Fibroblast of the conjunctiva (primary cell): ENCODE results near the gene TAOK3.
"Not testable (repeated sequence)": the region's sequence is repeated elsewhere in the genome, so short reads cannot be mapped to it uniquely, and the experiment has no call there.

Experiments
- DNase-seq: peaks from one replicate; pipeline ENCODE4 v3.0.0-alpha.2; 2010; ENCODE audit warnings: low read depth

The TAOK3 gene

GRCh38 chr12:118292836-118293235 is 79.9 kb downstream of the TAOK3 start:
- no peak for DNase-seq

- DNase-seq = no peak
These were observed 82.6 kb downstream of the TAOK3 start for GRCh38 chr12:118290130-118290529.

GRCh38 chr12:118288174-118288573 is 84.5 kb downstream of the TAOK3 start:
- no peak for DNase-seq

GRCh38 chr12:118287728-118288127 is 85.0 kb downstream of the TAOK3 start:
- no peak for DNase-seq

- DNase-seq = no peak
These were observed 89.9 kb downstream of the TAOK3 start for GRCh38 chr12:118282767-118283166.

DNA sequence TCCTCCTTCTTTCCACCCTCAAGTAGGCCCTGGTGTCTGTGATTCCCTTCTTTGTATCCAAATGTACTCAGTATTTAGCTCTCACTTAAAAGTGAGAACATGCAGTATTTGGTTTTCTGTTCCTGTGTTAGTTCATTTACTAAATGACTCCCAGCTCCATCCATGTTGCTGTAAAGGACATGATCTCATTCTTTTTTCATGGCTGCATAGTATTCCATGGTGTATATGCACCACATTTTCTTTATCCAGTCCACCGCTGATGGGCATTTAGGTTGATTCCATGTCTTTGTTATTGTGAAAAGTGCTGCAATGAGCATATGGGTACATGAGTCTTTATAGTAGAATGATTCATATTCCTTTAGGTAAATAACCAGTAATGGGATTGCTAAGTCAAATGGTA is 94.4 kb downstream of the TAOK3 start:
- not testable (repeated sequence) for DNase-seq

DNA sequence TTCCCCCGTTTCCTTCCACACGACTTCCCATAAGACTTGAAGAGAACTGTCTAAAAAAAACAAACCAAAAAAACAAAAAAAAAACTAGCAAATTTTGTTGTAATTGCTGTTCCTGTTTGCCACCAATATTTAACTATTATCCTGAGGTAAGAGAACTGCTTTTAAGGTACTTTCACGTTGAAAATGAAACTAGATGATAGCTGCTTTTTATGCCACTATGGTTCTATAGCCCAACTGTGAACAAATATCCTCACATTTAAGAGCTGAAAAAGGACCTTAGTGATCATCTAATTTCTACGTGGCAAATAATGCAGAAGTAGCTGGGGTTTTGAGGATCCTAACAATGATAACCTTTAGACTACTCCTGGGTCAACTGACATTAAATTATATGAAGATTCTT is 98.6 kb downstream of the TAOK3 start:
- DNase-seq = no peak

GRCh38 chr12:118271770-118272417 is 100.8 kb downstream of the TAOK3 start:
- DNase-seq = no peak

GRCh38 chr12:118271183-118271582 is 101.5 kb downstream of the TAOK3 start:
- no peak for DNase-seq

- no peak for DNase-seq
These were observed 102.9 kb downstream of the TAOK3 start for GRCh38 chr12:118269806-118270205.

DNA sequence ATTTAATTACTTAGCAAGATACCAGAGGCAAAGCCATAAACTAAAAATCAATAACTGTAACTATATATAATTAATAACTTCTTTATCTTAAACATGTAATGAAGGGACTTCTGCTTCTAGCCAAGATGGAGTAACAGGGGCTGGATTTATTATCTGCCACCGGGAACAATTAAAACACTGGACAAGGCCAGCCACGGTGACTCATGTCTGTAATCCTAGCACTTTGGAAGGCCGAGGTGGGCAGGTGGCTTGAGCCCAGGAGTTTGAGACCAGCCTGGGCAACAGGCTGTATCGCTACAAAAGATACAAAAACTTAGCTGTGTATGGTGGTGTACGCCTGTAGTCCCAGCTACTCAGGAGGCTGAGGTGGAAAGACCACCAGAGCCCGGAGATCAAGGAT is 113.6 kb downstream of the TAOK3 start:
- no peak for DNase-seq

- no peak for DNase-seq
These were observed 116.4 kb downstream of the TAOK3 start for GRCh38 chr12:118256352-118256751.

DNA sequence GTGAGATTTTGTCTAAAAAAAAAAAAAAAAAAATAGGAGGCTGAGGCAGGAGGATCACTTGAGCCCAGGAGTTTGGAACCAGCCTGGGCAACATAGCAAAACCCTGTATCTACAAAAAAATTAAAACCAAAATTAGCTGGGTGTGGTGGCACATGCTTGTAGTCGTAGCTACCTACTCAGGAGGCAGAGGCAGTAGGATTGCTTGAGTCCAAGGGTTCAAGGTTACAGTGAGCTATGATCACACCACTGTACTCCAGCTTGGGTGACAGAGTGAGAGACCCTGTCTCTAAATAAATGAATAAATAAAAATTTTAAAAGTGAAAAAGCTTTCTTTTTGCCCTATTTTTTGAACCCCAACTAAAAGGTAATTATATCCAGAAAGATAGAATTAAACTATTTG is 123.2 kb downstream of the TAOK3 start:
- DNase-seq = no peak

GRCh38 chr12:118245886-118246285 is 126.8 kb downstream of the TAOK3 start:
- DNase-seq = not testable (repeated sequence)

- DNase-seq = no peak
These were observed 133.8 kb downstream of the TAOK3 start for GRCh38 chr12:118238888-118239287.

GRCh38 chr12:118237908-118238307 is 134.8 kb downstream of the TAOK3 start:
- DNase-seq = no peak

- DNase-seq = no peak
These were observed 135.5 kb downstream of the TAOK3 start for GRCh38 chr12:118237052-118237665.

DNA sequence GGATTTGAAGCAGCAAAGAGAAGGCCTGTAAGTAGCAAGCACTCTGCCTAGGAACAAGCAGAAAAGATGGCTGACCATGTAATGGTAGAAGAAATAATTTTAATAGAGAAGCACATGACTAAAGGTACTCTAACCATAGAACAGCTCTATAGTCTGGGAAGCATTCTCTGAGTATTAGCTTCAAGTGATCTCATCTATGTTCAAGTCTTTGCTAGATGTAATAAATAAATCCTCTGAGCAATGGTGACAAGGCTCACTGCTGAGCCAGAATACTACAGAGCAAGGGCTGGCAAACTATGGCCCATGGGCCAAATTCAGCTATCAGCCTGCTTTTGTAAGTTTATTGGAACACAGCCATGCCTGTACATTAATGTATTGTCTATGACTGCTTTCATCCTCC is 152.0 kb downstream of the TAOK3 start:
- DNase-seq = no peak

DNA sequence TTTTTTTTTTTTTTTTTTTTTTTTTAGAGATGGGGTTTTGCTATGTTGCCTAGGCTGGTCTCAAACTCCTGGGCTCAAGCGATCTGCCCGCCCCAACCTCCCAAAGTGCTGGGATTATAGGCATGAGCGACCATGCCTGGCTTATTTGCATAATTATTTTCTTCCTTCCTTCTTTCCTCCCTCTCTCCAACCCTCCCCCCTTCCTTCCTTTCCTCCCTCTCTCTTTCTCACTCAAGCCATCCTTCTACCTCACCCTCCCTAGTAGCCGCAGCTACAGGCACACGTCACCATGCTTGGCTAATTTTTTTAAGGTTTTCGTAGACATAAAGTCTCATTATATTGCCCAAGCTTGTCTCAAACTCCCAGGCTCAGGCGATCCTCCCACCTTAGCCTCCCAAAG is 152.9 kb downstream of the TAOK3 start:
- no peak for DNase-seq

GRCh38 chr12:118219106-118219505 is 153.6 kb downstream of the TAOK3 start:
- no peak for DNase-seq

DNA sequence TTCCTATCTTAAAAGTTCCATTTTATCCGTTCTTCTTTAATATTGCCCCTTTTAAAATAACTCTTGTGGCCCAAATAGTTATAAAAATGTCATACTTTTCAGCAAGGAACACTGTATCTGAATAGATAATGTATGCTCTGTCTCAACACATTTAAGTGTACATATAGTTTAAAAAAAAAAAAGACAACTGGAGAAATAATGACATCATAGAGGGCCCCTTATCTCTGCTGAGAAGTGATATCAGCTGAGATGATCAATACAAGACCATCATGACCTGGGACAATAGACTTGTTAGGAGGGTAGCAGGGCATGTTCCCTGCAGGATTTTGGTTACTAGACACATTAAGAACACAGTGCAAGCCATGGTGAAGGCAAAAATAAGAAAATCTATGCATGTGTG is 159.3 kb downstream of the TAOK3 start:
- DNase-seq = no peak

GRCh38 chr12:118212606-118213005 is 160.1 kb downstream of the TAOK3 start:
- no peak for DNase-seq

- no peak for DNase-seq
These were observed 166.6 kb downstream of the TAOK3 start for GRCh38 chr12:118206107-118206412.

DNA sequence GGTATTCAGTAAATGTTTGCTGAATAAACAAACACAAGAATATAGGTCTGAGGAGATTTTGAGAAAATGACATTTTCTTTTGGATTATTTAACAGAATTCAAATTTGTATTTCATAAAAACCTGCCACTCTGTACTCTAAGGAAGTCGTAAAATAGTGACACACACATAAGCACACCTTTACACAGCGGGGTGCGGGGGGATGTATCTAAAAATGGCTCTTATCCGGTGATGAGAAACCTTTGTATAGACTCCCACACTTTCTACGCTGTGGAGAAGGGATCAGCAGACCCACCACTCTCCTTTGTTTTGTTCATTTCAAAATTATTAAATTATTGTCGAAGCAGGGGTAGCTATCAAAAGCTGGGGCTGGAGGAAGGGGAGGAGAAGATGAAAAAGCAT is 178.7 kb downstream of the TAOK3 start:
- DNase-seq = no peak
